ENCODE results near the gene USP17L19. TPM values are rescaled to one million over a fixed set of nuclear protein-coding genes. Genes with fewer than 3 reads are reported as not detected.
"Not testable (repeated sequence)": the region's sequence is repeated elsewhere in the genome, so short reads cannot be mapped to it uniquely, and the experiment has no call there.

The USP17L19 gene
- total RNA-seq, 1 experiment from 2014 or later: not detected

DNA sequence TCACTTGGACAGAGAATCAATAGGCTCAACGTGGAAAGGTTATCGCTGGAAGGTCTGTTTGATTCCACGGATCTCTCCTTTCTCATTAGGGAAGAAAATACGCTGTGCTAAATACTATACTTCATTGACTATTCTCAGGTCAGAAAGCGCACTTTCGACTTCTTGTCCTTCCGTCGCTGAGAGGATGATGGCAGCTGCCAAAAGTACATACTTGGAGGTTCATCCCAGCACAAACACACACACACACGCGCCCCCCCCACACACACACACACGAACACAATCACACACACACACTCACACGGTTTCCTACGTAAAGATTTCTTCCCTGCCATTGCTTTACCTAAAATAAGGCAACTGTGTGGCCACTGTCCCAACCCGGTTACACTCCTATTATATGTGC, 38.5 kb upstream of the USP17L19 start:
- H2AFZ ChIP-seq (ENCODE audit: low read length); H2BK120ac ChIP-seq (ENCODE audit: low read depth, low read length, poor library complexity, severe bottlenecking); H3K14ac ChIP-seq (ENCODE audit: insufficient read depth, low read length); H3K79me1 ChIP-seq (ENCODE audit: insufficient read depth, low read depth, low read length, poor library complexity, severe bottlenecking); H4K8ac ChIP-seq (replicated peaks; ENCODE audit: insufficient read length, low read depth, low read length); H2BK20ac ChIP-seq (ENCODE audit: low read depth, low read length, poor library complexity, severe bottlenecking); H3K27ac ChIP-seq (ENCODE audit: insufficient read length, low read depth, low read length); H3K4ac ChIP-seq (ENCODE audit: low read depth, low read length); H3K27ac Mint-ChIP-seq; H3T11ph ChIP-seq (ENCODE audit: low read length); H4K91ac ChIP-seq (ENCODE audit: insufficient read length, low read depth, low read length); H3K27me3 Mint-ChIP-seq (ENCODE audit: low read depth); H3K4me1 ChIP-seq (ENCODE audit: insufficient read depth, low read length); H3K23ac ChIP-seq (ENCODE audit: insufficient read length, low read depth, low read length); H2BK12ac ChIP-seq (ENCODE audit: insufficient read length, low read depth, low read length); H3K36me3 Mint-ChIP-seq (ENCODE audit: insufficient read depth in 1 of 3, low read depth in 3 of 3); H3K4me3 Mint-ChIP-seq; H2AK5ac ChIP-seq (ENCODE audit: insufficient read length, low read length); H3K23me2 ChIP-seq (ENCODE audit: insufficient read length, low read depth, low read length, poor library complexity, severe bottlenecking); H4K5ac ChIP-seq (ENCODE audit: insufficient read length, low read depth, low read length); H3K9me3 Mint-ChIP-seq; H3K56ac ChIP-seq (ENCODE audit: insufficient read length, low read depth, low read length); H2BK15ac ChIP-seq (ENCODE audit: low read depth, low read length); H2BK5ac ChIP-seq (ENCODE audit: insufficient read length, low read length); H3K4me2 ChIP-seq (ENCODE audit: insufficient read depth, insufficient read length, low read length); H3K18ac ChIP-seq (ENCODE audit: insufficient read length, low read depth, low read length); H4K20me1 ChIP-seq (ENCODE audit: control insufficient read depth, insufficient read depth, insufficient read length); H3K27me3 ChIP-seq (ENCODE audit: insufficient read depth, low read length); H3K9me3 ChIP-seq (ENCODE audit: control insufficient read depth, low read depth, low read length); DNase-seq; H3K4me1 Mint-ChIP-seq; H3K79me2 ChIP-seq (ENCODE audit: insufficient read depth, low read length); H3K9ac ChIP-seq (ENCODE audit: extremely low read depth, insufficient read length, low read length): not testable (repeated sequence)
- WGBS (ENCODE audit: extremely low coverage, insufficient read length, low lambda C conversion rate): no CpG with 5 or more reads among the region's 14 CpGs

DNA sequence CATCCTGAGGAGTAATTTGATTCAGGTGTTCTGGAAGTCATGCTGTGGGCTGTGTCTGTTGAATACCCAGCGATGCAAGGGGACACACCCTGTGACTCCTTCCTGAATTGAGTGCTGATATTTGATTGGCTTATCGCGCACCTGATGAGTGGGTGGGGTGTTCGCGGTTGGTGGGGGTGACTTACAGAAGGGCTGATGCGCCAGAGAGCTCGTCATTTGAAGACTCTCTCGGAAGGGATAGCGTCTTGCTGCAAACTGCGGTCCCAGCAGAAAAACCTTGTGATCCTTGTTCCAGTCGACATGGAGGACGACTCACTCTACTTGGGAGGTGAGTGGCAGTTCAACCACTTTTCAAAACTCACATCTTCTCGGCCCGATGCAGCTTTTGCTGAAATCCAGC, 38.1 kb upstream of the USP17L19 start, which contains the start of gene USP17L11:
TSS of gene USP17L11 (plus strand) at position 301 of the 400 bp plus-strand sequence. CDS start at position 301, 0 bp downstream.
- not testable (repeated sequence) for H4K8ac ChIP-seq (replicated peaks; ENCODE audit: insufficient read length, low read depth, low read length); H3K27ac Mint-ChIP-seq; H4K20me1 ChIP-seq (ENCODE audit: control insufficient read depth, insufficient read depth, insufficient read length); H4K91ac ChIP-seq (ENCODE audit: insufficient read length, low read depth, low read length); H3K56ac ChIP-seq (ENCODE audit: insufficient read length, low read depth, low read length); H3K79me1 ChIP-seq (ENCODE audit: insufficient read depth, low read depth, low read length, poor library complexity, severe bottlenecking); H3K27ac ChIP-seq (ENCODE audit: insufficient read length, low read depth, low read length); H2AK5ac ChIP-seq (ENCODE audit: insufficient read length, low read length); H2AFZ ChIP-seq (ENCODE audit: low read length); H3K23me2 ChIP-seq (ENCODE audit: insufficient read length, low read depth, low read length, poor library complexity, severe bottlenecking); H2BK120ac ChIP-seq (ENCODE audit: low read depth, low read length, poor library complexity, severe bottlenecking); H3K9ac ChIP-seq (ENCODE audit: extremely low read depth, insufficient read length, low read length); H3K14ac ChIP-seq (ENCODE audit: insufficient read depth, low read length); H3K4me1 ChIP-seq (ENCODE audit: insufficient read depth, low read length); H3T11ph ChIP-seq (ENCODE audit: low read length); H3K9me3 ChIP-seq (ENCODE audit: control insufficient read depth, low read depth, low read length); H2BK5ac ChIP-seq (ENCODE audit: insufficient read length, low read length); H3K4me3 Mint-ChIP-seq; H2BK12ac ChIP-seq (ENCODE audit: insufficient read length, low read depth, low read length); H2BK20ac ChIP-seq (ENCODE audit: low read depth, low read length, poor library complexity, severe bottlenecking); H3K9me3 Mint-ChIP-seq; H3K23ac ChIP-seq (ENCODE audit: insufficient read length, low read depth, low read length); H3K27me3 Mint-ChIP-seq (ENCODE audit: low read depth); H3K4me2 ChIP-seq (ENCODE audit: insufficient read depth, insufficient read length, low read length); H3K27me3 ChIP-seq (ENCODE audit: insufficient read depth, low read length); H3K4me1 Mint-ChIP-seq; H3K4ac ChIP-seq (ENCODE audit: low read depth, low read length); H3K18ac ChIP-seq (ENCODE audit: insufficient read length, low read depth, low read length); H2BK15ac ChIP-seq (ENCODE audit: low read depth, low read length); DNase-seq; H3K79me2 ChIP-seq (ENCODE audit: insufficient read depth, low read length); H3K36me3 Mint-ChIP-seq (ENCODE audit: insufficient read depth in 1 of 3, low read depth in 3 of 3); H4K5ac ChIP-seq (ENCODE audit: insufficient read length, low read depth, low read length)
- no CpG with 5 or more reads among the region's 14 CpGs for WGBS (ENCODE audit: extremely low coverage, insufficient read length, low lambda C conversion rate)
